Measurements from ENCODE around the gene RALB. TPM values are rescaled to one million over a fixed set of nuclear protein-coding genes. Genes with fewer than 3 reads are reported as not detected.

Gene RALB
- total and polyA plus RNA-seq, 2 experiments from 2014 or later, result 15.2 to 17.4 TPM

GRCh38 chr2:120204022-120204405 is 48.6 kb upstream of the RALB start:
- Histone ChIP-seq H3K27me3 (ENCODE audit: insufficient read depth) (no peaks in the 10 kb centered on the region), H3K4me2 (no peak overlapping the region), H2AFZ (no peak overlapping the region), H3F3A (replicated peaks; ENCODE audit: low read depth) (no peaks in the 10 kb centered on the region), H3K36me3 (ENCODE audit: insufficient read depth) (no peaks in the 10 kb centered on the region), H3K9me2 (ENCODE audit: insufficient read depth) (no peaks in the 10 kb centered on the region), H3K27ac (ENCODE audit: low read depth) (no peak overlapping the region), H4K20me1 (replicated peaks; ENCODE audit: insufficient read depth) (no peaks in the 10 kb centered on the region; the same call in 1 of the 2 replicates), H3K4me3 (no peak overlapping the region), H3K79me2 (replicated peaks; ENCODE audit: insufficient read depth) (no peaks in the 10 kb centered on the region), H3K4me1 (ENCODE audit: insufficient read depth) (no peaks in the 10 kb centered on the region)
- Mint-ChIP-seq H3K27me3 (ENCODE audit: insufficient read depth, low read depth, poor library complexity) (peaks cover 10% of the 10 kb centered on the region), H3K36me3 (ENCODE audit: low read depth) (peaks cover under 1% of the 10 kb centered on the region; the same call in 1 of the 3 replicates), H3K4me3 (no peak overlapping the region), H3K9me3 (peaks cover under 1% of the 10 kb centered on the region; the same call in 2 of the 3 replicates), H3K4me1 (peaks cover 5% of the 10 kb centered on the region), H3K27ac (no peak overlapping the region)
- no peak for TF ChIP-seq STAT1 (IDR thresholded peaks at IDR 0.05; ENCODE audit: unreplicated experiment)
- TF ChIP-seq JUNB (IDR thresholded peaks at IDR 0.05; ENCODE audit: unreplicated experiment), result no peak
- TF ChIP-seq POLR2AphosphoS5 (IDR thresholded peaks at IDR 0.05; ENCODE audit: low read depth), result no peak
- peak in 1 of 2 experiments; percentile 41; a peak in 3 of 4 replicates for TF ChIP-seq CTCF (conservative IDR thresholded peaks at IDR 0.05; ENCODE audit: low read depth in 2 of 2)
- TF ChIP-seq NANOG (IDR thresholded peaks at IDR 0.05; ENCODE audit: borderline replicate concordance), result no peak
- no peak for TF ChIP-seq ZNF462 (CRISPR knock-in tag; IDR thresholded peaks at IDR 0.05)
- ATAC-seq (peak; percentile 62), DNase-seq (ENCODE audit: low spot score) (no peak)

All from GM23338 (cell line).